HG03457 (cell line): ENCODE data around the gene PPM1K.

Source experiments
- ATAC-seq: cut with Tn5 transposase; IDR thresholded peaks from one replicate; pipeline ENCODE4 v1.9.1; 2021; ENCODE audit warnings: moderate number of reproducible peaks; ENCODE audit not compliant: unreplicated experiment

PPM1K gene

DNA sequence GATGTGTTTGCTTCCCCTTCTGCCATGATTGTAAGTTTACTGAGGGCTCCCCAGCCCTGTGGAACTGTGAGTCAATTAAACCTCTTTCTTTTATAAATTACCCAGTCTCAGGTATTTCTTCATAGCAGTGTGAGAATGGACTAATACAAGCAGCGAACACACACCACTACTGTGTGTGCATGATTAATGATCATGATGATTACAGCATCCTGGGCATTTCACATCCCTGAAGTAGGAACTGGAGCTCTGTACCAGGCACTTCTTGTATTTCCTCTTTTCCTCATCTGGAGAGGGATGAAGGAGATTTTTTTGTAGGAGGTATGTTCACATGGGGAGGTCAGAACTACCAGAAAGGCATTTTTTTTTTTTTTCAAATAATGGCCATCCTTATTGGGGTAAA is 60.8 kb downstream of the PPM1K start:
- no peak for ATAC-seq

- ATAC-seq = no peak
These were observed 65.3 kb downstream of the PPM1K start for GRCh38 chr4:88219099-88219498.

DNA sequence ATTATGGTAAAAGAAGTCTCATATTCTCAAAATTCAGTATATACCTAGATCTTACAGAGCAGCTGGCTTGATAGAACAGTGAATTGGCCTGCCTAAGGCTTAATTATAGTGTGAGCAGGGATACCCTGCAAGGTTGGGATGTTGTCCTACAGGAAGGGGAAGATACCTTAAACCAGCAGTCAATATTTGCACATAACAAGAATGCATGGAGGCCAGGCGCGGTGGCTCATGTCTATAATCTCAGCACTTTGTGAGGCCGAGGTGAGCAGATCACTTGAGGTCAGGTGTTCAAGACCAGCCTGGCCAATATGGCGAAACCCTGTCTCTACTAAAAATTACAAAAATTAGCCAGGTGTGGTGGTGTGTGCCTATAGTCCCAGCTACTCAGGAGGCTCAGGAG is 67.2 kb downstream of the PPM1K start:
- ATAC-seq = no peak

GRCh38 chr4:88216395-88216794 is 68.0 kb downstream of the PPM1K start:
- no peak for ATAC-seq

GRCh38 chr4:88215351-88215750 is 69.0 kb downstream of the PPM1K start:
- ATAC-seq = no peak

DNA sequence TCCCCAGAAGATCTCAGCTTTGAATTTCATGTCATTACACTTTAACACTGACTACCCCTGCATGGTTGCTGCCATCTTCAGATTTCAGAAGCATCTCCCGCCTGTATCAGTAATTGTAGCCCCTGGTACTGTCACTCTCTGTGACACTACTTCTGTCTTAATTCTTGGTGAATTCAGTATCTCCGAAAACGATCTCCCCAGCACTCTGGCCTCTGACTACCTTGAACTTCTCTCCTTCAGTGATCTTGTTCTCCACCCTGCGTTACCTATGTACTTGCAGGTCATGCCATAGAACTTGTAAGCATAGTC is 72.2 kb downstream of the PPM1K start:
- no peak for ATAC-seq

- no peak for ATAC-seq
These were observed 72.7 kb downstream of the PPM1K start for GRCh38 chr4:88211473-88212252.

DNA sequence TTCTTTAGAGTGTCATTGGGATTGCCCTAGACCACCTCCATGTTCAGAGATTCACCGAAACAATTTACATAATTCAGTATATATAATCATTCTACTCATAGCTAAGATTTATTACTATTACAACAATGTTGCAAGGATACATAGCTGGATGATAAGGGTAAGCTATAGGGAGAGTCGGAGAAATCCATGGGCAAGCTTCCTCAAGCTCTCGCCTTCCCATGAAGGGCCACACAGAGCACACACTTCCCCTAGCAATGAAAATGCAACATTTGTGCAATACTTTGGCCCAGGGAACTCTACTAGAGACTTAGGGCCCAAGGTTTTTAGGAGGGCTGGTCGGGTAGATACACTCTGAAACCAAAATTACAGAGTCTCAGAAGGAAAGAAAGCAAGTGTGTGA is 76.2 kb downstream of the PPM1K start:
- ATAC-seq = no peak
